Measurements from ENCODE around the gene CAPN11. TPM values are rescaled to one million over a fixed set of nuclear protein-coding genes. Genes with fewer than 3 reads are reported as not detected.
"Not testable (repeated sequence)": the region's sequence is repeated elsewhere in the genome, so short reads cannot be mapped to it uniquely, and the experiment has no call there.

Gene CAPN11
- total RNA-seq, 4 donors from 2014 or later: 0.42 TPM; not detected in 3

- Histone ChIP-seq H3K27me3 (no peaks in the 10 kb centered on the region), H3K27ac (no peak overlapping the region), H3K36me3 (no peaks in the 10 kb centered on the region), H3K9me3 (no peaks in the 10 kb centered on the region), H3K4me3 (no peak overlapping the region), H3K4me1 (no peaks in the 10 kb centered on the region)
- DNase-seq: no peak
- in situ Hi-C loops (cut with MboI; ENCODE audit: low sequenced_read_pairs in 4 of 4) (no loop called here), intact Hi-C loops (cut with DNase I; ENCODE audit: low total_unique reads) (no loop called here)
- ATAC-seq: no peak
- TF ChIP-seq CTCF (IDR thresholded peaks at IDR 0.05 in 4 of 5, conservative IDR thresholded peaks at IDR 0.05 in 1 of 5) (no peak), POLR2A (IDR thresholded peaks at IDR 0.05) (no peak)
Measured at GRCh38 chr6:44180886-44181285, 22.3 kb downstream of the CAPN11 start.

GRCh38 chr6:44181784-44182183 is 23.2 kb downstream of the CAPN11 start:
- in situ Hi-C loops (cut with MboI; ENCODE audit: low sequenced_read_pairs in 4 of 4); H3K27ac ChIP-seq; DNase-seq; ATAC-seq; H3K9me3 ChIP-seq; H3K4me1 ChIP-seq; intact Hi-C loops (cut with DNase I; ENCODE audit: low total_unique reads); H3K36me3 ChIP-seq; H3K4me3 ChIP-seq; H3K27me3 ChIP-seq: not testable (repeated sequence)

GRCh38 chr6:44182911-44183390 is 24.3 kb downstream of the CAPN11 start:
- Histone ChIP-seq H3K36me3 (no peaks in the 10 kb centered on the region), H3K9me3 (no peaks in the 10 kb centered on the region), H3K4me3 (no peak overlapping the region), H3K27me3 (no peaks in the 10 kb centered on the region), H3K27ac (no peak overlapping the region), H3K4me1 (no peaks in the 10 kb centered on the region)
- DNase-seq: no peak
- TF ChIP-seq CTCF (IDR thresholded peaks at IDR 0.05 in 4 of 5, conservative IDR thresholded peaks at IDR 0.05 in 1 of 5): no peak
- TF ChIP-seq POLR2A (IDR thresholded peaks at IDR 0.05): no peak
- no peak for ATAC-seq
- in situ Hi-C loops (cut with MboI; ENCODE audit: low sequenced_read_pairs in 4 of 4): no loop called here
- intact Hi-C loops (cut with DNase I; ENCODE audit: low total_unique reads): no loop called here

- H3K9me3 ChIP-seq: no peaks in the 10 kb centered on the region
- no peak overlapping the region for H3K27ac ChIP-seq
- TF ChIP-seq CTCF (IDR thresholded peaks at IDR 0.05 in 4 of 5, conservative IDR thresholded peaks at IDR 0.05 in 1 of 5): no peak
- no peak for TF ChIP-seq POLR2A (IDR thresholded peaks at IDR 0.05)
- DNase-seq (no peak), ATAC-seq (no peak)
- in situ Hi-C loops (cut with MboI; ENCODE audit: low sequenced_read_pairs in 4 of 4): no loop called here
- no peaks in the 10 kb centered on the region for H3K36me3 ChIP-seq
- intact Hi-C loops (cut with DNase I; ENCODE audit: low total_unique reads): no loop called here
- H3K4me1 ChIP-seq: no peaks in the 10 kb centered on the region
- no peak overlapping the region for H3K4me3 ChIP-seq
- no peaks in the 10 kb centered on the region for H3K27me3 ChIP-seq
Measured at GRCh38 chr6:44183783-44184182, 25.2 kb downstream of the CAPN11 start.

- intact Hi-C loops (cut with DNase I; ENCODE audit: low total_unique reads); H3K4me1 ChIP-seq; H3K36me3 ChIP-seq; H3K27me3 ChIP-seq; in situ Hi-C loops (cut with MboI; ENCODE audit: low sequenced_read_pairs in 4 of 4); H3K27ac ChIP-seq; ATAC-seq; H3K9me3 ChIP-seq; DNase-seq; H3K4me3 ChIP-seq: not testable (repeated sequence)
Measured at GRCh38 chr6:44185356-44185755, 26.7 kb downstream of the CAPN11 start.

- Histone ChIP-seq H3K4me1 (no peaks in the 10 kb centered on the region), H3K27ac (peak overlapping the region in 3 of 4 donors; percentile 11 to 31 (median 27)), H3K9me3 (no peaks in the 10 kb centered on the region), H3K36me3 (no peaks in the 10 kb centered on the region), H3K4me3 (no peak overlapping the region), H3K27me3 (no peaks in the 10 kb centered on the region)
- DNase-seq: no peak
- intact Hi-C loops (cut with DNase I; ENCODE audit: low total_unique reads): no loop called here
- ATAC-seq: peak in 1 of 2 donors; percentile 45
- TF ChIP-seq POLR2A (IDR thresholded peaks at IDR 0.05) (no peak), CTCF (IDR thresholded peaks at IDR 0.05 in 4 of 5, conservative IDR thresholded peaks at IDR 0.05 in 1 of 5) (no peak)
- in situ Hi-C loops (cut with MboI; ENCODE audit: low sequenced_read_pairs in 4 of 4): no loop called here
Measured at GRCh38 chr6:44185953-44186634, 27.5 kb downstream of the CAPN11 start.

All from gastrocnemius medialis (tissue), 4 donors.